HepG2 (cell line): Measurements from ENCODE around the gene GOLGA8B. TPM values are rescaled to one million over a fixed set of nuclear protein-coding genes. Genes with fewer than 3 reads are reported as not detected.
A peak's percentile ranks its signal among the peaks of the same experiment; 100 is the strongest.

Experiments
- ATAC-seq: fragments of 200-7000 bp; cut with Tn5 transposase; 3 replicates; pipeline ENCODE4 v1.9.1; 2020; ENCODE audit warnings: mild to moderate bottlenecking, moderate library complexity
- BruUV-seq: library from RNA; stranded (reverse); fragments of 400-500 nt; replicated peaks from 2 replicates; lab custom pipeline; 2021; lab: Mats Ljungman, UMichigan
- CTCF ChIA-PET: fragments of 300-600 bp; formaldehyde crosslinking; extraction: SDS; loops from one replicate; lab custom pipeline; 2021; ENCODE audit warnings: low total read pairs, inconsistent platforms, low intra/inter-chr PET ratio; lab: Yijun Ruan, JAX
- POLR2A ChIA-PET: fragments of 350-600 bp; sonication (Branson Sonifier 250); formaldehyde crosslinking; loops from one replicate; lab custom pipeline; 2020; ENCODE audit warnings: antibody characterized with exemption, inconsistent platforms; lab: Yijun Ruan, JAX
- DNase-seq: peaks from one replicate; pipeline ENCODE4 v3.0.0-alpha.2; 2015; ENCODE audit warnings: low spot score
- FAIRE-seq: peaks from 3 replicates; lab custom pipeline; 2011; peaks lifted over from hg19 to GRCh38; lab: Jason Lieb, UNC
- H2AFZ ChIP-seq: one replicate; pipeline ENCODE4 v1.6.1; 2011; ENCODE audit warnings: low read length, inconsistent platforms
- H3K27ac ChIP-seq: fragments of 300-600 bp; 3 replicates; pipeline ENCODE4 v1.8.0; 2011; ENCODE audit warnings: mixed run types, mild to moderate bottlenecking, mixed read lengths, low read length, inconsistent platforms; ENCODE audit not compliant: insufficient read depth; ENCODE audit errors: extremely low read length
- H3K27me3 ChIP-seq, 2 experiments: fragments of 200-600 bp in 1 of 2; 2 replicates in 1 of 2; 3 replicates in 1 of 2; pipeline versions ENCODE4 v1.6.0 to v1.8.0; 2011; ENCODE audit warnings: low read length in 2 of 2, mild to moderate bottlenecking in 2 of 2, moderate library complexity in 2 of 2, inconsistent platforms in 1 of 2; ENCODE audit not compliant: insufficient read depth in 2 of 2, control insufficient read depth in 1 of 2
- H3K36me3 ChIP-seq, 2 experiments: fragments of 200-600 bp in 1 of 2; replicated peaks in 1 of 2; 2 replicates in 1 of 2; 3 replicates in 1 of 2; pipeline versions ENCODE4 v1.5.1 to v1.8.0; 2011; ENCODE audit warnings: low read length in 2 of 2, inconsistent platforms in 1 of 2; ENCODE audit not compliant: insufficient read depth in 2 of 2, control insufficient read depth in 1 of 2
- H3K4me1 ChIP-seq: 2 replicates; pipeline ENCODE4 v1.5.1; 2012; ENCODE audit warnings: low read length, inconsistent platforms; ENCODE audit not compliant: insufficient read depth
- H3K4me2 ChIP-seq: 2 replicates; pipeline ENCODE4 v1.6.0; 2011; ENCODE audit warnings: low read depth, low read length, inconsistent platforms
- H3K4me3 ChIP-seq, 3 experiments: fragments of 200-600 bp in 1 of 3; sonication (generic), shearing (Covaris generic) in 1 of 3; replicated peaks in 1 of 3; 2 replicates each; pipeline ENCODE4 v1.5.1; 2011 to 2016; ENCODE audit warnings: low read length in 3 of 3, inconsistent platforms in 2 of 3, low read depth in 2 of 3, mild to moderate bottlenecking in 2 of 3, control low read depth in 1 of 3, mixed read lengths in 1 of 3; ENCODE audit not compliant: insufficient read depth in 1 of 3
- H3K79me2 ChIP-seq: one replicate; pipeline ENCODE4 v1.6.1; 2011; ENCODE audit warnings: low read length, inconsistent platforms; ENCODE audit not compliant: insufficient read depth
- H3K9ac ChIP-seq: 2 replicates; pipeline ENCODE4 v1.6.0; 2011; ENCODE audit warnings: mild to moderate bottlenecking, low read depth, low read length, inconsistent platforms; ENCODE audit not compliant: insufficient read depth
- H3K9me3 ChIP-seq: 2 replicates; pipeline ENCODE4 v1.5.1; 2012; ENCODE audit warnings: mild to moderate bottlenecking, low read length
- H4K20me1 ChIP-seq: 2 replicates; pipeline ENCODE4 v1.6.0; 2011; ENCODE audit warnings: inconsistent platforms, mild to moderate bottlenecking, low read length, moderate library complexity; ENCODE audit not compliant: insufficient read depth
- ATF7 ChIP-seq, 2 experiments: fragments of 450-650 bp in 1 of 2; sonication (generic) in 1 of 2; formaldehyde crosslinking in 1 of 2; IDR thresholded peaks; 2 replicates each; pipeline versions ENCODE4 v1.4.0 to v1.6.1; 2016 to 2020; ENCODE audit warnings: antibody characterized with exemption in 1 of 2, mild to moderate bottlenecking in 1 of 2, missing genetic modification reagents in 1 of 2
- BRCA1 ChIP-seq: sonication (generic); formaldehyde crosslinking; IDR thresholded peaks from 2 replicates; pipeline ENCODE4 v1.4.0; 2020; ENCODE audit warnings: missing genetic modification reagents
- ISX ChIP-seq: sonication (generic); formaldehyde crosslinking; conservative IDR thresholded peaks from 2 replicates; pipeline ENCODE4 v1.5.0; 2020; ENCODE audit warnings: missing genetic modification reagents
- KMT2A ChIP-seq: sonication (generic); formaldehyde crosslinking; IDR thresholded peaks from 2 replicates; pipeline ENCODE4 v1.4.0; 2020; ENCODE audit warnings: missing genetic modification reagents
- NONO ChIP-seq, 2 experiments: fragments of 450-650 bp in 1 of 2; sonication (generic) in 1 of 2; formaldehyde crosslinking in 1 of 2; IDR thresholded peaks in 1 of 2; conservative IDR thresholded peaks in 1 of 2; 2 replicates each; pipeline versions ENCODE4 v1.6.1 to v1.8.0; 2017 to 2022; ENCODE audit warnings: mild to moderate bottlenecking in 1 of 2, missing genetic modification reagents in 1 of 2, moderate library complexity in 1 of 2
- ONECUT2 ChIP-seq: sonication (generic); formaldehyde crosslinking; IDR thresholded peaks from 2 replicates; pipeline ENCODE4 v1.4.0; 2020; ENCODE audit warnings: missing genetic modification reagents
- RELA ChIP-seq: sonication (generic); formaldehyde crosslinking; IDR thresholded peaks from 2 replicates; pipeline ENCODE4 v1.4.0; 2020; ENCODE audit warnings: missing genetic modification reagents
- SPEN ChIP-seq: sonication (generic); formaldehyde crosslinking; IDR thresholded peaks from 2 replicates; pipeline ENCODE4 v1.5.1; 2020; ENCODE audit warnings: low read depth, mild to moderate bottlenecking, missing genetic modification reagents
- SRF ChIP-seq: IDR thresholded peaks from 2 replicates; pipeline ENCODE4 v1.6.1; 2011; ENCODE audit warnings: mild to moderate bottlenecking, low read depth, low read length, moderate library complexity
- ZKSCAN1 ChIP-seq: fragments of 150-350 bp; IDR thresholded peaks from 2 replicates; pipeline ENCODE4 v1.6.1; 2014; ENCODE audit warnings: low read length
- ZNF121 ChIP-seq: sonication (generic); formaldehyde crosslinking; IDR thresholded peaks from 2 replicates; pipeline ENCODE4 v1.5.0; 2020; ENCODE audit warnings: mild to moderate bottlenecking, missing genetic modification reagents
- ZNF33A ChIP-seq: sonication (generic); formaldehyde crosslinking; IDR thresholded peaks from 2 replicates; pipeline ENCODE4 v1.5.1; 2020; ENCODE audit warnings: missing genetic modification reagents, mild to moderate bottlenecking, moderate library complexity, borderline replicate concordance
- in situ Hi-C: cut with HindIII; loops from 2 replicates; pipeline ENCODE4 v1.10.0; 2017; ENCODE audit warnings: low pct_unique_long_range_greater_than_20kb; ENCODE audit not compliant: extremely low pct_ligation_motif_present
- intact Hi-C: fragments of 100-400 bp; cut with micrococcal nuclease; formaldehyde crosslinking; loops from one replicate; pipeline ENCODE4 v1.10.0; 2022; ENCODE audit not compliant: unreplicated experiment
- polyA plus RNA-seq, 8 experiments: library from polyadenylated mRNA; depleted of rRNA in 3 of 8; stranded (reverse) in 7 of 8; unstranded in 1 of 8; fragments of >200 nt; fragmentation: Illumina TruSeq in 4 of 8; extraction: Trizol in 4 of 8; gene quantifications; 2 replicates each; pipeline versions ENCODE4 v1.2.1 to v1.2.3, GENCODE V29; 2011 to 2016; ENCODE audit warnings: low read depth in 4 of 8, missing spikeins in 1 of 8, mixed read lengths in 1 of 8; ENCODE audit not compliant: insufficient read depth in 1 of 8
- total RNA-seq, 5 experiments: library from RNA; depleted of rRNA; stranded (reverse); fragments of >200 nt; fragmentation: Illumina TruSeq; extraction: Trizol; gene quantifications; 2 replicates each; pipeline ENCODE4 v1.2.3, GENCODE V29; 2016; ENCODE audit warnings: low read depth in 1 of 5
- TF ChIP-seq, protein P1 (sequence below): sonication (generic); formaldehyde crosslinking; IDR thresholded peaks from 2 replicates; pipeline ENCODE4 v1.9.0; 2021; ENCODE audit warnings: missing genetic modification reagents, borderline replicate concordance

The GOLGA8B gene
- total and polyA plus RNA-seq, 2 of the 13 experiments (the other 11 are each of a cell fraction or from before 2014, with no cell fraction given): 38.8 to 89.0 TPM

DNA sequence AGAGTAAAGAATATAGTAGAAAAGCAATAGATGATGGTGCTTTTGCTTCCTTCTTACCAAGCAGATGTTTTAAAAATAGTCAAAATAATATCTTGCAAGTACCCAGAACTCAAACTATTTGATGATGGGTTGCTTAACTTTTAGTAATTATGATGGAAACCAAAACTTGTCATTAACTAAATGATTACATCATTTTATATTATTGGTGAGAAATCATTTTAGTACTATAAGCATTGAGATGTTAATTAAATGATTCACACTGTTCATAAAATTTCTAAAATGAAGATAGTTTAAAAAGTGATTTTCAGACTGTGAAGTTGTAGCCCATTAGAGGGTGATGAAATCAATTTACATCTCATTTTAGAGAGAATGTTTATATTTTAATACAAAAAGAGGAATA, 24.4 kb upstream of the GOLGA8B start:
- intact Hi-C loops (no loop called here), in situ Hi-C loops (no loop called here)
- H3K4me3 ChIP-seq: no peak overlapping the region
- no peak for FAIRE-seq
- no peak overlapping the region for H3K4me2 ChIP-seq
- TF ChIP-seq ATF7 (IDR thresholded peaks at IDR 0.05) (peak; percentile 78), ATF7 (CRISPR knock-in tag; IDR thresholded peaks at IDR 0.05) (no peak), RELA (CRISPR knock-in tag) (no peak)
- ATAC-seq: no peak
- DNase-seq: no peak
- CTCF ChIA-PET: no interaction called here
- H3K79me2 ChIP-seq: no peaks in the 10 kb centered on the region
- H3K36me3 ChIP-seq: no peaks in the 10 kb centered on the region
- no peaks in the 10 kb centered on the region for H3K9me3 ChIP-seq
- H3K4me1 ChIP-seq: no peaks in the 10 kb centered on the region
- H2AFZ ChIP-seq: no peak overlapping the region
- POLR2A ChIA-PET: no interaction called here
- no peaks in the 10 kb centered on the region for H4K20me1 ChIP-seq
- no peak overlapping the region for H3K9ac ChIP-seq
- peaks cover 0 to 6% of the 10 kb centered on the region in 2 experiments; a peak in 1 of 5 replicates for H3K27me3 ChIP-seq
- H3K27ac ChIP-seq: no peak overlapping the region
- no TSS peak for BruUV-seq

GRCh38 chr15:34606545-34606944, 23.1 kb upstream of the GOLGA8B start:
- Histone ChIP-seq H3K4me1 (no peaks in the 10 kb centered on the region), H3K27me3 (peaks cover 0 to 10% of the 10 kb centered on the region in 2 experiments; a peak in 1 of 5 replicates), H3K9me3 (no peaks in the 10 kb centered on the region), H3K4me2 (no peak overlapping the region), H2AFZ (no peak overlapping the region), H3K9ac (no peak overlapping the region), H3K27ac (no peak overlapping the region), H4K20me1 (no peaks in the 10 kb centered on the region), H3K4me3 (no peak overlapping the region), H3K79me2 (no peaks in the 10 kb centered on the region), H3K36me3 (no peaks in the 10 kb centered on the region)
- ATAC-seq (no peak), FAIRE-seq (no peak), DNase-seq (no peak)
- ChIA-PET CTCF (no interaction called here), POLR2A (no interaction called here)
- BruUV-seq: no TSS peak
- intact Hi-C loops: no loop called here
- in situ Hi-C loops: no loop called here
- no peak for TF ChIP-seq KMT2A
- TF ChIP-seq, protein P1, sequence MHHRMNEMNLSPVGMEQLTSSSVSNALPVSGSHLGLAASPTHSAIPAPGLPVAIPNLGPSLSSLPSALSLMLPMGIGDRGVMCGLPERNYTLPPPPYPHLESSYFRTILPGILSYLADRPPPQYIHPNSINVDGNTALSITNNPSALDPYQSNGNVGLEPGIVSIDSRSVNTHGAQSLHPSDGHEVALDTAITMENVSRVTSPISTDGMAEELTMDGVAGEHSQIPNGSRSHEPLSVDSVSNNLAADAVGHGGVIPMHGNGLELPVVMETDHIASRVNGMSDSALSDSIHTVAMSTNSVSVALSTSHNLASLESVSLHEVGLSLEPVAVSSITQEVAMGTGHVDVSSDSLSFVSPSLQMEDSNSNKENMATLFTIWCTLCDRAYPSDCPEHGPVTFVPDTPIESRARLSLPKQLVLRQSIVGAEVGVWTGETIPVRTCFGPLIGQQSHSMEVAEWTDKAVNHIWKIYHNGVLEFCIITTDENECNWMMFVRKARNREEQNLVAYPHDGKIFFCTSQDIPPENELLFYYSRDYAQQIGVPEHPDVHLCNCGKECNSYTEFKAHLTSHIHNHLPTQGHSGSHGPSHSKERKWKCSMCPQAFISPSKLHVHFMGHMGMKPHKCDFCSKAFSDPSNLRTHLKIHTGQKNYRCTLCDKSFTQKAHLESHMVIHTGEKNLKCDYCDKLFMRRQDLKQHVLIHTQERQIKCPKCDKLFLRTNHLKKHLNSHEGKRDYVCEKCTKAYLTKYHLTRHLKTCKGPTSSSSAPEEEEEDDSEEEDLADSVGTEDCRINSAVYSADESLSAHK: no peak
- no peak for TF ChIP-seq SPEN (CRISPR knock-in tag)
- no peak for TF ChIP-seq ZNF121
- TF ChIP-seq SRF: no peak
- TF ChIP-seq BRCA1 (CRISPR knock-in tag): no peak
- no peak for TF ChIP-seq NONO (IDR thresholded peaks at IDR 0.05)
- no peak for TF ChIP-seq NONO (CRISPR knock-in tag; conservative IDR thresholded peaks at IDR 0.05)
- no peak for TF ChIP-seq ZNF33A (CRISPR knock-in tag)
- TF ChIP-seq ZKSCAN1: no peak
- TF ChIP-seq ISX (CRISPR knock-in tag): no peak
- no peak for TF ChIP-seq ONECUT2 (CRISPR knock-in tag)
